OCI-LY1 (cell line): ENCODE data around the gene PRRT1.
A peak's percentile ranks its signal among the peaks of the same experiment; 100 is the strongest.

Source experiments
- H2AFZ ChIP-seq: fragments of 200-600 bp; sonication (generic), shearing (Covaris generic); 2 replicates; pipeline ENCODE4 v1.6.0; 2014; ENCODE audit warnings: antibody characterized with exemption, mild to moderate bottlenecking, low read length
- H3F3A ChIP-seq: fragments of 200-600 bp; sonication (generic), shearing (Covaris generic); 2 replicates; pipeline ENCODE4 v1.6.0; 2014; ENCODE audit warnings: mild to moderate bottlenecking, antibody characterized with exemption, low read length, moderate library complexity; ENCODE audit not compliant: insufficient read depth
- H3K27ac ChIP-seq: fragments of 200-600 bp; sonication (generic); 2 replicates; pipeline ENCODE4 v1.5.1; 2014; ENCODE audit warnings: low read length, mixed run types, mild to moderate bottlenecking, low read depth; ENCODE audit not compliant: poor library complexity, severe bottlenecking
- H3K27me3 ChIP-seq: fragments of 200-600 bp; sonication (generic); 2 replicates; pipeline ENCODE4 v1.6.0; 2014; ENCODE audit warnings: antibody characterized with exemption, mild to moderate bottlenecking, low read length, moderate library complexity; ENCODE audit not compliant: insufficient read depth
- H3K36me3 ChIP-seq: fragments of 200-600 bp; sonication (generic); 2 replicates; pipeline ENCODE4 v1.6.1; 2014; ENCODE audit warnings: mild to moderate bottlenecking, antibody characterized with exemption, low read length, moderate library complexity, mixed read lengths; ENCODE audit not compliant: insufficient read depth
- H3K4me1 ChIP-seq: fragments of 200-600 bp; sonication (generic); 2 replicates; pipeline ENCODE4 v1.5.1; 2014; ENCODE audit warnings: mild to moderate bottlenecking, low read length, moderate library complexity; ENCODE audit not compliant: insufficient read depth, severe bottlenecking
- H3K4me2 ChIP-seq: fragments of 200-600 bp; sonication (generic), shearing (Covaris generic); 2 replicates; pipeline ENCODE4 v1.6.1; 2014; ENCODE audit warnings: low read length
- H3K4me3 ChIP-seq: fragments of 200-600 bp; sonication (generic); 2 replicates; pipeline ENCODE4 v1.5.1; 2014; ENCODE audit warnings: low read length, low read depth, mild to moderate bottlenecking, mixed read lengths; ENCODE audit not compliant: poor library complexity, severe bottlenecking
- H3K79me2 ChIP-seq: fragments of 200-600 bp; shearing (Covaris generic); 2 replicates; pipeline ENCODE4 v1.6.1; 2016; ENCODE audit warnings: mixed run types, low read length, mixed read lengths; ENCODE audit not compliant: insufficient read depth
- H3K9ac ChIP-seq: fragments of 200-600 bp; sonication (generic), shearing (Covaris generic); 2 replicates; pipeline ENCODE4 v1.6.1; 2014; ENCODE audit warnings: mild to moderate bottlenecking, low read length, mixed read lengths
- H3K9me2 ChIP-seq: fragments of 200-600 bp; sonication (generic), shearing (Covaris generic); 2 replicates; pipeline ENCODE4 v1.6.1; 2014; ENCODE audit warnings: low read depth, mild to moderate bottlenecking, low read length, mixed read lengths
- H3K9me3 ChIP-seq: fragments of 200-600 bp; shearing (Covaris generic); 2 replicates; pipeline ENCODE4 v1.6.1; 2014; ENCODE audit warnings: low read length, mixed read lengths
- H4K20me1 ChIP-seq: fragments of 200-600 bp; sonication (generic), shearing (Covaris generic); 2 replicates; pipeline ENCODE4 v1.6.0; 2016; ENCODE audit warnings: mild to moderate bottlenecking, low read length; ENCODE audit not compliant: insufficient read depth
- EZH2 ChIP-seq: fragments of 200-600 bp; sonication (generic), shearing (Covaris generic); IDR thresholded peaks from 2 replicates; pipeline ENCODE4 v1.8.0; 2017; ENCODE audit warnings: borderline replicate concordance, mixed run types, mild to moderate bottlenecking, antibody characterized with exemption, low read length, moderate library complexity, mixed read lengths
- TF ChIP-seq, protein P1 (sequence below): fragments of 200-600 bp; sonication (generic), shearing (Covaris generic); IDR thresholded peaks from 2 replicates; pipeline ENCODE4 v1.5.1; 2017; ENCODE audit warnings: mild to moderate bottlenecking, antibody characterized with exemption, low read length, moderate library complexity, mixed read lengths

PRRT1 gene

DNA sequence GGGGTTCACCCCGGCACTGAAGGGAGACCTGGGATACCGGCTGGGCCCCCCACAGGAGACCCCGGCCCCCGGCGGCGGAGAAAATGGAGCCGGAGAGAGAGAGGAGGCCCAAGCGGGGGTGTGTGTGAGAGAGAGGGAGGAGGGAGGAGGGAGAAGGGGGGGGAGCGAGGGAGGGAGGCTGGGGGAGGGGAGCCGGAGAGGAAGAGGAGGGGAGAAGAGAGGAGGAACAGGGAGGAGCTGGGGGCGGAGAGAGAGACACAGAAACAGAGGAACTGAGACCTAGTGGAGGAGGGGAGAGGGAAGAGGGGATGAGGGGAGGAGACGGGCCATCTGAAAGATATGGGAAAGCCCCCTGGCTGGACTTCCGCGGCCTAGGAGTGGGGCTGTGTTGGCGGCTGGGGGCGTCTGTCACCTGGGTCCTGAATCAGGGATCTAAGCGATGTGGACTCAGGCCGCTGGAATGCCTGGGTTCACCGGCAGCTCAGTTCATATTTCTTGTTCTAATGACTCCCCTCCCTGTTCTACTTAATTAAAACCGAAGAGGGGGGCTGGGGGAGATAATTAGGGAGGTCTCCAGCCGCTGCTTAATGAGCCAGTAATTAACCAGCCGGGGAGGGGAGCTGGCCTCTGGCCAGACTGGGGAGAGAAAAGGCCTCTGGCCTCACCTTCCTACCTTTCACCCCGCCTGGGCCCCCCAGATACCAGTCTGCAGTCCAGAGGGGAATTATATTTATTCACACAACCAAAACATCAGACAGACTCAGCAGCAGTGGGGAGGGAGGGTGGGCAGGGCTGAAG, 38.5 kb upstream of the PRRT1 start, which contains the start of gene PBX2:
TSS of gene PBX2 (minus strand) at position 149 of the 798 bp plus-strand sequence. CDS start 287 bp downstream, outside the sequence.
- peak within 1 kb of the TSS; percentile 86 for H3K9ac ChIP-seq
- peaks cover 23% of the 10 kb centered on the region; the same call in 1 of the 2 replicates for H3K36me3 ChIP-seq
- H2AFZ ChIP-seq, result no peak within 1 kb of the TSS
- H3K27me3 ChIP-seq, result no peaks in the 10 kb centered on the region
- H4K20me1 ChIP-seq, result no peaks in the 10 kb centered on the region
- H3F3A ChIP-seq, result 0 out of 2 replicates have a peak, but pooled peaks cover 3% of the 10 kb centered on the region
- H3K4me3 ChIP-seq, result peak within 1 kb of the TSS; percentile 73
- TF ChIP-seq, protein P1, sequence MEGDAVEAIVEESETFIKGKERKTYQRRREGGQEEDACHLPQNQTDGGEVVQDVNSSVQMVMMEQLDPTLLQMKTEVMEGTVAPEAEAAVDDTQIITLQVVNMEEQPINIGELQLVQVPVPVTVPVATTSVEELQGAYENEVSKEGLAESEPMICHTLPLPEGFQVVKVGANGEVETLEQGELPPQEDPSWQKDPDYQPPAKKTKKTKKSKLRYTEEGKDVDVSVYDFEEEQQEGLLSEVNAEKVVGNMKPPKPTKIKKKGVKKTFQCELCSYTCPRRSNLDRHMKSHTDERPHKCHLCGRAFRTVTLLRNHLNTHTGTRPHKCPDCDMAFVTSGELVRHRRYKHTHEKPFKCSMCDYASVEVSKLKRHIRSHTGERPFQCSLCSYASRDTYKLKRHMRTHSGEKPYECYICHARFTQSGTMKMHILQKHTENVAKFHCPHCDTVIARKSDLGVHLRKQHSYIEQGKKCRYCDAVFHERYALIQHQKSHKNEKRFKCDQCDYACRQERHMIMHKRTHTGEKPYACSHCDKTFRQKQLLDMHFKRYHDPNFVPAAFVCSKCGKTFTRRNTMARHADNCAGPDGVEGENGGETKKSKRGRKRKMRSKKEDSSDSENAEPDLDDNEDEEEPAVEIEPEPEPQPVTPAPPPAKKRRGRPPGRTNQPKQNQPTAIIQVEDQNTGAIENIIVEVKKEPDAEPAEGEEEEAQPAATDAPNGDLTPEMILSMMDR, result no peak
- TF ChIP-seq EZH2, result no peak
- no peaks in the 10 kb centered on the region for H3K79me2 ChIP-seq
- H3K4me1 ChIP-seq, result peaks cover 49% of the 10 kb centered on the region
- peak within 1 kb of the TSS; percentile 86 for H3K4me2 ChIP-seq
- H3K27ac ChIP-seq, result peak within 1 kb of the TSS; percentile 88
- H3K9me2 ChIP-seq, result no peaks in the 10 kb centered on the region
- no peaks in the 10 kb centered on the region for H3K9me3 ChIP-seq

DNA sequence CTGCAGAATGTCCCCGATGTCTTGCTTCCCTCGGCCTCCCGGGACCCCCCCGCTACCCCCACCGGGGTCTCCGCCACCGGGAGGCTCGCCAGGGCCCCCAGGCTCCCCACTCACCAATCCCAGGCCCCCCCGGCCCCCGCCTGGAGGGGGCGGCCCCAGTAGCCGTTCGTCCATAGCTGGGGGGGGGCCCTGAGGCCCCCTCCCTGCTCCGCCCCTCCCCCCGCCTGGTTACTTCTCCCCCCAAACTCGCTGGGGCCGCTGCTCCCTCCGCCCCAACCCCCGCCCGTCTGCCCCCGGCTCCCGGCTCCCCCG, 38.0 kb upstream of the PRRT1 start:
- H2AFZ ChIP-seq, result no peak overlapping the region
- H4K20me1 ChIP-seq, result no peaks in the 10 kb centered on the region
- TF ChIP-seq EZH2, result no peak
- TF ChIP-seq, protein P1, result no peak
- H3K4me1 ChIP-seq, result peaks cover 44% of the 10 kb centered on the region
- H3K4me3 ChIP-seq, result peak overlapping the region; percentile 73
- H3K27me3 ChIP-seq, result no peaks in the 10 kb centered on the region
- peak overlapping the region; percentile 86 for H3K9ac ChIP-seq
- no peaks in the 10 kb centered on the region for H3K9me2 ChIP-seq
- H3K79me2 ChIP-seq, result no peaks in the 10 kb centered on the region
- H3K9me3 ChIP-seq, result no peaks in the 10 kb centered on the region
- 0 out of 2 replicates have a peak, but pooled peaks cover 3% of the 10 kb centered on the region for H3F3A ChIP-seq
- peaks cover 23% of the 10 kb centered on the region; the same call in 1 of the 2 replicates for H3K36me3 ChIP-seq
- H3K27ac ChIP-seq, result peak overlapping the region; percentile 88
- H3K4me2 ChIP-seq, result peak overlapping the region; percentile 86

DNA sequence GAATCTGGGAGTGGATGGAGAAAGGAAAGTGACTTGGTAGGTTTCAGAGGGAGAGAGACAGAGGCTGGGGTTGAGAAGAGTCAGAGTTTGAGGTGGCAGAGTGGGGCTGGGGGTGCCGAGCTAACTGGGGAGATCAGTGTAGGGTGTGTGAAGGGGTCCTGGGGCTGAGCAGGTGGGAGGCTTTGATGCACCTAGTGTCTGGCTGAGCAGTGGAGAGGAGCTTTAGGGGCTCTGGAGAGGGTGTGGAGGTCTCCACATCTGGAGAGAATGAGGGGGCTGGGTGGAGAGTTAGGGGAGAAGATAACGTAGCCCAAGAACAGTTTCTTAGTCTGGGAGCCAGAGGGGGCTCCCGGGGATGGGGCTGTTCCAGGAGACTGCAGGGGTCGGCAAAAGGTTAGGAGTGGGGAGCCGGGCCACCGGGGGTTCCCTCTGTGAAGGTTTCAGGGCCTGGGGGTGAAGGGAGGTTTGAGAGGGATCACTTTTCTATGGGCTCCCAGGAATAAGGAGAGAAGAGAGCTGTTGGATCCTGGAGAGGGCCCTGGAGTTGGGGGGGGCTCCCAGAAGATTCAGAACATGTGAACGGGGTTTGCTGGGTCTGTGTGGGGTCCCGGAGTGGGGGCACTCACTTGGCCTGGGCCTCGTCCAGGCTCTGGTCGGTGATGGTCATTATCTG, 37.5 kb upstream of the PRRT1 start:
- H3K27me3 ChIP-seq, result no peaks in the 10 kb centered on the region
- H3K4me2 ChIP-seq, result peak overlapping the region; percentile 86
- TF ChIP-seq, protein P1, result no peak
- TF ChIP-seq EZH2, result no peak
- no peaks in the 10 kb centered on the region for H3K9me2 ChIP-seq
- no peak overlapping the region for H2AFZ ChIP-seq
- peak overlapping the region; percentile 86 for H3K9ac ChIP-seq
- H3K9me3 ChIP-seq, result no peaks in the 10 kb centered on the region
- peaks cover 23% of the 10 kb centered on the region; the same call in 1 of the 2 replicates for H3K36me3 ChIP-seq
- H3F3A ChIP-seq, result 0 out of 2 replicates have a peak, but pooled peaks cover 3% of the 10 kb centered on the region
- H3K79me2 ChIP-seq, result no peaks in the 10 kb centered on the region
- peaks cover 41% of the 10 kb centered on the region for H3K4me1 ChIP-seq
- H3K27ac ChIP-seq, result peak overlapping the region; percentile 88
- H3K4me3 ChIP-seq, result peak overlapping the region; percentile 73
- H4K20me1 ChIP-seq, result no peaks in the 10 kb centered on the region
